Measurements from ENCODE around the gene IL10RB.
A peak's percentile ranks its signal among the peaks of the same experiment; 100 is the strongest.

IL10RB gene

DNA sequence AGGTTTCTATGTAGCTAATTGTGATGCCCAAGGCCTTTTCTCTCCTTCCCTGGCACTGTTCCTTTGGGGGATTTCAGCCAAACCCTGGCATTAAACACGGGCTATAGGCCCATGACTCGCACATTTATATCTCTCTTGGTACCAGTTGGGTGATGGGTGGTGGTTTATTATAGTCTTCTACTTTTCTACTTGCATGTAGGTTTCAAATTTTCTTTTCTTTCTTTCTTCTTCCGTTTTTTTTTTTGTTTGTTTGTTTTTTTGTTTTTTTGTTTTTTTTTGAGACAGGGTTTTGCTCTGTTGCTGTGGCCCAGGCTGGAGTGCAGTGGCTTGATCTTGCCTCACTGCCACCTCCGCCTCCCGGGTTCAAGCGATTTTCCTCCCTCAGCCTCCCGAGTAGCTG, 1.1 kb downstream of the IL10RB start:
- peak; percentile 18 for DNase-seq (ENCODE audit: low spot score)

DNA sequence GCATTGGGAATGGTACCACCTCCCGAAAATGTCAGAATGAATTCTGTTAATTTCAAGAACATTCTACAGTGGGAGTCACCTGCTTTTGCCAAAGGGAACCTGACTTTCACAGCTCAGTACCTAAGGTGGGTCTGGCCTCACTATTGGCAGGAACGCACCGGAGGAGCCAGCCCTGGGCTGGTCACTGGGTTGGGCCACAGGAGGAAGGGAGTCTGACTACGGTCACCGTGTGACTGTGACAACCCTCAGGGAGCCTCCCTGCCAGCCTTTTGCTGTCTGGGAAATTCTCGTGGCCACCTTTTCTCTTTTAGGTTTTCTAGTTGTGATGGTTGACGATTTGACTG, 2.2 kb downstream of the IL10RB start:
- no peak for DNase-seq (ENCODE audit: low spot score)

GRCh38 chr21:33268737-33269441, 2.7 kb downstream of the IL10RB start:
- DNase-seq (ENCODE audit: low spot score), result no peak

DNA sequence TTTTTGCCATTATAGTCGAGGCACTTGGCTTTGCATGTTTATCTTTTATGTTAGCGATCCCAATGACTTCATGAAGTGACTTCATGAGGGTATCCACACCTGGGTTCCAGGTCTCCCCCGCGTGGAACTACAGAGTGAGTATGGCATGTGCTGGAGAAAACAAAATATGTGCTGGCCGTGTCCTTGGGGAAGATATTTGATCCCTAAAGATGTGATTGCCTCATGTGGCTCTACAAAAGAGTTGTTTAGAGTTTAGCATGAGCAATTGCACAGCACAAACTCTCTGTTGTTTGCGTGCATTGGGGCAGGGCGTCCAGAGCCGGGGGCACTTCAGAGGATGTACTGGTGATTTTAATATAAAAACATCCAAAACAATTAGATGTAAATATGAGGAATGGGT, 4.8 kb downstream of the IL10RB start:
- DNase-seq (ENCODE audit: low spot score), result no peak

DNA sequence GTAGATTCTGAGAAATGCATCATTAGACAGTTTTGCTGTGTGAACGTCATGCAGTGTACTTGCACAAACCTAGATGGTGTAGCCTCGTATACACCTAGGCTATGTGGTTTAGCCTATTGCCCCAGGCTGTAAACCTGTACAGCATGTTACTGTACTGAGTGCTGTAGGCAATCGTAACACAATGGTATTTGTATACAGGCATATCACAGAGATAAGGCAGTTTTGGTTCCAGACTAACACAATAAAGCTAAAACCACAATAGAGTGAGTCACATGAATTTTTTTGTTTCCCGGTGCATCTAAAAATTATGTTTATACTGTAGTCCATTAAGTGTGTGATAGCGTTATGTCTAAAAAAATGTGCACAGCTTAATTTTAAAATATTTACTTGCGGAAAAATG, 6.9 kb downstream of the IL10RB start:
- DNase-seq (ENCODE audit: low spot score), result no peak

DNA sequence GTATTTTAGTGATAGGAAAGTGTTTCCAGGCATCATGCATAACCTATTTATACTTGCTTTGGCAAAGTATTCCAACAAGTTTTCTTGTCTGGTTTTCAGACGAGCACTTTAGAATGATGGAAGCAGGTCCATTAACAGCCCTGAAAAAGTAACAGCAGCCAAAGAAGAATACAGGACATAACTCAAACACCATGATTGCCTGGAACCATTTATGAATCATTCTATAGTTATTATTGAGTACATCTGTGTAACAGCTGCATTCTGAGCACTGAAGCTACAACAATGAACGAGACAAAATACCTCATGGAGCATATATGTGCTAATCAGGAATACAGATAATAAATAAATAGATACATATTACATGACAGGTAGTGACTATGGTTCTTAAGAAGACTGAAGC, 12.6 kb downstream of the IL10RB start:
- DNase-seq (ENCODE audit: low spot score), result no peak

- DNase-seq (ENCODE audit: low spot score), result no peak
Observed at GRCh38 chr21:33279330-33279820, 13.2 kb downstream of the IL10RB start.

DNA sequence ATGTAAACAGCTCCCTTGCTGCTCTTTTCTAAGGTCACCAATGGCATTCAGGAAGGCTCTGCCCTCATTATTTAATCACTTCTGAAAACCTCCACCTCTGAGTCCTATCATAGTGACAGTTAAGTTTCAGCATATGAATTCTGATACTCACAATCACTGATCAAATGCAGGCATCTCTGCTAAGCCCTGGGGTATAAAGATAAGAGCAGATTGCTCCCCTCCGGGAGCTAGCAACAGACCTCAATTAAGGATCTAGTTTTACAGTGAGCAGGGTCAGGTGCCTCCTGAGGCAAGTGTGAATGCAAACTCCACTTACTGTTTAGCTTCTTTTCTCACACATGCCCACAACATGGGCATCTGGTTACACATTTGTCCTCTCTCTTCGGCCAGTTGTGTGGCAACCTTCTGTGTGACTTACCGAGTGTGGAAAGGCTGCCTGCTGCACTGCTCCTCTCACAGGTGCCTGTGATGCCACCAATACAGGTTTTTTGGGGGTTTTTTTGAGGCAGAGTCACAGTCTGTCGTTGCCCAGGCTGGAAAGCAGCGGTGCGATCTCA, 15.0 kb downstream of the IL10RB start:
- DNase-seq (ENCODE audit: low spot score), result no peak

DNA sequence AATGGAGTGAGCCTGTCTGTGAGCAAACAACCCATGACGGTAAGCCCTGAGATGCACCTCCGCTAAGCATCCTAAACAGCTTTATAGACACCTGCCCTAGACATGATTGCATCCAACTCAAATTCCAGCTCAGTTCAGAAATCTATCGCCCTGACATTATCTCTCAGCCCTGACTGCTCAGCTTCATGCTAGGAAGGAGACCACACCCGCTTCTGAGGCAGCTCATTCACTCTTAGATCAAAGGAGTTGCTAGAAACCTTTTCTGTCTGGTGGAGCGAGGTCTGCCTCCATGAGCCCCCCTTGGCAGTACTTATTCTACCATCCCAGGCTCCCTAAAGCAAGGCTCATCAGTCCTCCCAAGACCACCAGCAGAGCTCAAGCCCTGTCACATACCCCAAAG, 17.0 kb downstream of the IL10RB start:
- no peak for DNase-seq (ENCODE audit: low spot score)

- DNase-seq (ENCODE audit: low spot score), result no peak
Observed at GRCh38 chr21:33286076-33286475, 19.9 kb downstream of the IL10RB start.

DNA sequence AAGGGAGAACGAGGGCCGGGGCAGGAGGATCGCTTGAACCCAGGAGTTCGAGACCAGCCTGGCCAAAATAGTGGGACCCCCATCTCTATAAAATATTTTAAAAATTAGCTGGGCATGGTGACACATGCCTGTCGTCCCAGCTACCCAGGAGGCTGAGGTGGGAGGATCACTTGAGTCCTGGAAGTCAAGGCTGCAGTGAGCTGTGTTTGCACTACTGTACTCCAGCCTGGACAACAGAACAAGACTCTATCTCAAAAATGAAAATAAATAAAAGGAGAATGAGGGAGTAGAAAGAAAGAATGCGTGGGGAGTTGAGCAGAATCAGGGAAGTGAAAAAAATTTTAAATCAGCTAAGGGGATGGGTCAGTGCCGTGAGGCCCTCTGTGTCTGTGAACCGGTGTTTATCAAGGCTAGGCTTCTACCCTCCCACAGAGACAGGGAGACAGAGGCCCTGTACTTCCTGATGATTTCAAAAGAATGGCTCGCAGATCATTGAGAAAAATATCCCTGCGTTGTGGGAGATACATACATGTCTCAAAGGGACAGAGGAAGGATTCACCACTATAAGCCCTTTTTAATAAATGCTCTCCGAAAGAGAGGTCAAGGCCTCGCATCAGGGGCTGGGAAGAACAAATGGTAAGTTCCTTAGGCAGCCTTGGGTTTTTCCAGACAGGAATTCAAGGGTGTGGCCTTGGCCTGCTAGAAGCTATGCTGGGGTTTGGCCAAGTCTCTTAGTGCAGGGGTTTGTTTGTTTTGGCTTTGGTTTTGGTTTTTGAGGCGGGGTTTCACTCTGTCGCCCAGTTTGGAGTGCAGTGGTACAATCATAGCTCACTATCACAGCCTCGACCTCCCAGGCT, 20.7 kb downstream of the IL10RB start:
- no peak for DNase-seq (ENCODE audit: low spot score)

- DNase-seq (ENCODE audit: low spot score), result no peak
Observed at GRCh38 chr21:33289199-33289819, 23.1 kb downstream of the IL10RB start.

- no peak for DNase-seq (ENCODE audit: low spot score)
Observed at GRCh38 chr21:33290441-33290840, 24.3 kb downstream of the IL10RB start.

GRCh38 chr21:33291686-33292085, 25.5 kb downstream of the IL10RB start:
- no peak for DNase-seq (ENCODE audit: low spot score)

DNA sequence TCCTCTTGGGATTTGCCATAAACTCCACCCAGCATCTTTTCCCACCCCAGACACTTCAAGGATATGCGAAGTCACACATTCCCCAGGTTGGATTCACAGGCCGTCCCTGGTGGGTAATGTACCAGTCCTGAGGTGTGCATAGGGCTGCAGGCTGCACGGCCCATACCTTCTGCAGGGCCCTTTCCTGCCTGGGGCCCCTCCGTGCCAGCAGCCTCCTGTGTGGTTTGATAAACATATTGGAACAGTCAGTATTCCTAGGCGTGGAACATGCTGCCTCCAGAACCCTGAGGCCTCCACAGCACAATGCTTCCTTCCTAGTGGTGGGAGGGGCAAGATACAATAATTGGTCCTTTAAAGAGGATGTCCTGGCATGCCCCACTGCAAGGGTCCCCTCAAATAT, 26.6 kb downstream of the IL10RB start:
- no peak for DNase-seq (ENCODE audit: low spot score)

DNA sequence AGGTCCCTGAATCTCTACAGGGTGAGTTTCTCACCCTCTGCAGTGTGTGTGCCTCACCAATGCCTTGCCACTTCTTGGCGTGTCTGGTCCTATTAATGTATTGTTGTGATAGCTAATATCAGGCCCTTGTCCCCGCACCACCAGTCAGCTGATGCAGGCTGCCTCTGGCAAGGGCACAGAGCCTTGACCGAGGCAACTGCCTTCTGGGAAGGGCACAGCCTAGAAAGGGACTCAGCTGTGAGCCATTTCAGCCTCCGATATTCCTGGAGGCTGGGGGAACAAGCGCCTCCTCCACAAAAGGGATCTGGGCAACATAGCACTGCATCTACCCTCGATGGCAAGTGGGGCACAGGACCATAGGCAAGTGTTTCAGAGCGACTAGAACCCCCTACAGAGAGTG, 27.0 kb downstream of the IL10RB start:
- no peak for DNase-seq (ENCODE audit: low spot score)

GRCh38 chr21:33293811-33294216, 27.6 kb downstream of the IL10RB start:
- DNase-seq (ENCODE audit: low spot score), result no peak

DNA sequence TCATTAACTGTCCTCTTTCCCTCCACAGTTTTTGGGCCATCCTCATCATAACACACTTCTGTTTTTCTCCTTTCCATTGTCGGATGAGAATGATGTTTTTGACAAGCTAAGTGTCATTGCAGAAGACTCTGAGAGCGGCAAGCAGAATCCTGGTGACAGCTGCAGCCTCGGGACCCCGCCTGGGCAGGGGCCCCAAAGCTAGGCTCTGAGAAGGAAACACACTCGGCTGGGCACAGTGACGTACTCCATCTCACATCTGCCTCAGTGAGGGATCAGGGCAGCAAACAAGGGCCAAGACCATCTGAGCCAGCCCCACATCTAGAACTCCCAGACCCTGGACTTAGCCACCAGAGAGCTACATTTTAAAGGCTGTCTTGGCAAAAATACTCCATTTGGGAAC, 30.0 kb downstream of the IL10RB start:
- DNase-seq (ENCODE audit: low spot score), result no peak

- DNase-seq (ENCODE audit: low spot score), result no peak
Observed at GRCh38 chr21:33299181-33299752, 33.1 kb downstream of the IL10RB start.

GRCh38 chr21:33300701-33301631, 34.8 kb downstream of the IL10RB start:
- peak; percentile 13 for DNase-seq (ENCODE audit: low spot score)

DNA sequence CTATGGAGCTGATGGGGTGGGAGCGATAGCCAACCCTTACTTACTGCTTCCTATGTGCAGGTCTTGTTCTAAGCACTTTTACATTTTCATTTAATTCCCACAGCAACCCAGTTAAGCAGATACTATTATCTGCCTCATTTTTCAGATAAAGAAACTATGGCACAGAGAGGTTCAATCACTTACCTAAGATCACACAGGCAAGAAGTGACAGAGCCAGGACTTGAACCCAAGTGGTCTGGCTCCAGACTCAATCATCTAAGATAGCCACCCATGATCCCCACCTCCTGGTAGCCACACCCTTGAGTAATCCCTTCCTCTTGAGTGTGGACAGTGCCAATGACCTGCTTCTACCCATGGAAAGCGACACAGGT, 35.5 kb downstream of the IL10RB start:
- no peak for DNase-seq (ENCODE audit: low spot score)

Measured in hematopoietic multipotent progenitor cell treated with erythropoietin and hydrocortisone succinate and interleukin-3 and kit ligand, for 15 days (in vitro differentiated cells).